K562 (cell line): ENCODE measurements around the gene RASGRP2. TPM values are rescaled to one million over a fixed set of nuclear protein-coding genes. Genes with fewer than 3 reads are reported as not detected.

Source experiments
- ATAC-seq: fragments of 200-7000 bp; cut with Tn5 transposase; 3 replicates; pipeline ENCODE4 v1.9.1; 2020; ENCODE audit warnings: moderate library complexity
- BruUV-seq: library from RNA; stranded (reverse); fragments of 400-500 nt; replicated peaks from 2 replicates; lab custom pipeline; 2021; lab: Mats Ljungman, UMichigan
- CTCF ChIA-PET: fragments of 300-600 bp; formaldehyde crosslinking; extraction: SDS; loops from one replicate; lab custom pipeline; 2021; ENCODE audit warnings: low intra/inter-chr PET ratio; lab: Yijun Ruan, JAX
- POLR2A ChIA-PET: fragments of 300-600, 350-650 bp; sonication (Branson Sonifier 250); formaldehyde crosslinking; extraction: SDS; loops from one replicate; lab custom pipeline; 2021; ENCODE audit warnings: antibody characterized with exemption, inconsistent platforms; lab: Yijun Ruan, JAX
- DNase-seq, 4 experiments: peaks; one replicate each; pipeline versions ENCODE4 v3.0.0 to v3.0.0-alpha.2; 2011 to 2018; ENCODE audit warnings: low spot score in 3 of 4, mixed read lengths in 3 of 4; ENCODE audit errors: extremely low read depth in 1 of 4
- FAIRE-seq: peaks from 2 replicates; lab custom pipeline; 2011; peaks lifted over from hg19 to GRCh38; lab: Jason Lieb, UNC
- H2AFZ ChIP-seq: 2 replicates; pipeline ENCODE4 v1.6.0; 2011; ENCODE audit warnings: low read depth, low read length, control low read depth, inconsistent platforms
- H3K27ac ChIP-seq: fragments of 200-600 bp; 3 replicates; pipeline ENCODE4 v1.8.0; 2011; ENCODE audit warnings: low read depth, mild to moderate bottlenecking, control low read depth, inconsistent platforms, low read length, moderate library complexity, mixed read lengths; ENCODE audit errors: extremely low read depth
- H3K27me3 ChIP-seq, 2 experiments: fragments of 300-600 bp in 1 of 2; 2 replicates in 1 of 2; 3 replicates in 1 of 2; pipeline versions ENCODE4 v1.6.0 to v1.8.0; 2011; ENCODE audit warnings: inconsistent platforms in 2 of 2, low read length in 2 of 2, mild to moderate bottlenecking in 1 of 2, mixed read lengths in 1 of 2, moderate library complexity in 1 of 2; ENCODE audit not compliant: control insufficient read depth in 2 of 2, insufficient read depth in 2 of 2
- H3K36me3 ChIP-seq: fragments of 300-600 bp; 3 replicates; pipeline ENCODE4 v1.8.0; 2011; ENCODE audit warnings: mild to moderate bottlenecking, low read length, inconsistent platforms; ENCODE audit not compliant: control insufficient read depth, insufficient read depth
- H3K4me1 ChIP-seq, 2 experiments: fragments of 200-600 bp in 1 of 2; replicated peaks in 1 of 2; 2 replicates in 1 of 2; 3 replicates in 1 of 2; pipeline versions ENCODE4 v1.5.1 to v1.8.0; 2011; ENCODE audit warnings: inconsistent platforms in 2 of 2, low read length in 2 of 2, mild to moderate bottlenecking in 1 of 2, mixed read lengths in 1 of 2, moderate library complexity in 1 of 2; ENCODE audit not compliant: control insufficient read depth in 2 of 2, insufficient read depth in 2 of 2
- H3K4me2 ChIP-seq: 2 replicates; pipeline ENCODE4 v1.6.1; 2011; ENCODE audit warnings: low read length, control low read depth, inconsistent platforms, mixed read lengths; ENCODE audit not compliant: insufficient read depth
- H3K4me3 ChIP-seq: fragments of 200-600 bp; sonication (generic), shearing (Covaris generic); 2 replicates; pipeline ENCODE4 v1.5.1; 2016; ENCODE audit warnings: control low read depth, inconsistent platforms
- H3K79me2 ChIP-seq: fragments of 200-600 bp; 3 replicates; pipeline ENCODE4 v1.8.0; 2011; ENCODE audit warnings: low read length, inconsistent platforms; ENCODE audit not compliant: control insufficient read depth, insufficient read depth
- H3K9ac ChIP-seq, 2 experiments: 2 replicates each; pipeline versions ENCODE4 v1.6.0 to v1.6.1; 2011; ENCODE audit warnings: low read depth in 2 of 2, low read length in 2 of 2, control low read depth in 1 of 2, inconsistent platforms in 1 of 2, mild to moderate bottlenecking in 1 of 2, mixed read lengths in 1 of 2; ENCODE audit not compliant: insufficient read depth in 1 of 2
- H3K9me1 ChIP-seq: one replicate; pipeline ENCODE4 v1.6.0; 2011; ENCODE audit warnings: inconsistent platforms, mild to moderate bottlenecking, low read length, moderate library complexity; ENCODE audit not compliant: control insufficient read depth, insufficient read depth
- H3K9me3 ChIP-seq: replicated peaks from 2 replicates; pipeline ENCODE4 v1.5.1; 2011; ENCODE audit warnings: low read depth, low read length, inconsistent platforms; ENCODE audit not compliant: control insufficient read depth, insufficient read depth
- H4K20me1 ChIP-seq: replicated peaks from 2 replicates; pipeline ENCODE4 v1.6.1; 2011; ENCODE audit warnings: low read length, inconsistent platforms, mixed read lengths; ENCODE audit not compliant: control insufficient read depth, insufficient read depth
- ZNF133 ChIP-seq: fragments of 250-450 bp; sonication (Bioruptor Pico); IDR thresholded peaks from 2 replicates; pipeline ENCODE4 v1.4.0; 2020; ENCODE audit warnings: mild to moderate bottlenecking
- WGBS: fragments of 100-300 bp; shearing (Covaris generic); methylation state at CpG from one replicate; pipeline ENCODE4 v1.1.6; 2016; ENCODE audit warnings: low coverage, mixed read lengths; ENCODE audit not compliant: insufficient coverage; ENCODE audit errors: missing lambda C conversion rate; 5-methylcytosine and 5-hydroxymethylcytosine counted together
- in situ Hi-C: fragments of 300-500 bp; cut with MboI; formaldehyde crosslinking; loops from 4 replicates; pipeline ENCODE4 v1.15.0; 2018; ENCODE audit warnings: inconsistent platforms, mixed read lengths
- intact Hi-C: fragments of 100-400 bp; cut with micrococcal nuclease; formaldehyde crosslinking; loops from 2 replicates; pipeline ENCODE4 v1.14.2; 2022
- polyA plus RNA-seq, 8 experiments: library from polyadenylated mRNA; depleted of rRNA in 4 of 8; stranded (reverse) in 5 of 8; unstranded in 3 of 8; fragments of >200 nt; fragmentation: Nextera tagmentation in 2 of 8; fragmentation: Illumina TruSeq in 1 of 8; extraction: Ambion mirVana in 2 of 8; extraction: Trizol in 1 of 8; gene quantifications; 2 replicates each; pipeline versions ENCODE4 v1.2.1 to v1.2.3, GENCODE V29; 2011 to 2014; ENCODE audit warnings: inconsistent platforms in 1 of 8, missing spikeins in 1 of 8
- total RNA-seq, 7 experiments: library from RNA; depleted of rRNA in 6 of 7; stranded (reverse); fragments of >200 nt in 6 of 7; fragmentation: Illumina TruSeq in 2 of 7; extraction: Trizol in 2 of 7; gene quantifications; 2 replicates each; pipeline versions ENCODE4 v1.2.1 to v1.2.3, GENCODE V29; 2011 to 2021; ENCODE audit warnings: low replicate concordance in 1 of 7
- TF ChIP-seq, protein P1 (sequence below): fragments of 250-450 bp; sonication (Bioruptor Pico); IDR thresholded peaks from 2 replicates; pipeline ENCODE4 v1.4.0; 2020; ENCODE audit warnings: mild to moderate bottlenecking
- TF ChIP-seq, protein P2 (sequence below), 2 experiments: IDR thresholded peaks; 2 replicates each; pipeline ENCODE4 v1.6.1; 2011; ENCODE audit warnings: borderline replicate concordance in 1 of 2, control low read depth in 1 of 2, low read depth in 1 of 2, low read length in 1 of 2, mild to moderate bottlenecking in 1 of 2, mixed read lengths in 1 of 2, moderate library complexity in 1 of 2; ENCODE audit not compliant: insufficient read depth in 1 of 2, insufficient read length in 1 of 2, poor library complexity in 1 of 2, severe bottlenecking in 1 of 2; ENCODE audit errors: extremely low read depth in 1 of 2

Gene RASGRP2
- total and polyA plus RNA-seq, 9 of the 15 experiments (the other 6 are each of a cell fraction or from before 2014, with no cell fraction given) = 0.87 to 22.7 (median 5.5) TPM

DNA sequence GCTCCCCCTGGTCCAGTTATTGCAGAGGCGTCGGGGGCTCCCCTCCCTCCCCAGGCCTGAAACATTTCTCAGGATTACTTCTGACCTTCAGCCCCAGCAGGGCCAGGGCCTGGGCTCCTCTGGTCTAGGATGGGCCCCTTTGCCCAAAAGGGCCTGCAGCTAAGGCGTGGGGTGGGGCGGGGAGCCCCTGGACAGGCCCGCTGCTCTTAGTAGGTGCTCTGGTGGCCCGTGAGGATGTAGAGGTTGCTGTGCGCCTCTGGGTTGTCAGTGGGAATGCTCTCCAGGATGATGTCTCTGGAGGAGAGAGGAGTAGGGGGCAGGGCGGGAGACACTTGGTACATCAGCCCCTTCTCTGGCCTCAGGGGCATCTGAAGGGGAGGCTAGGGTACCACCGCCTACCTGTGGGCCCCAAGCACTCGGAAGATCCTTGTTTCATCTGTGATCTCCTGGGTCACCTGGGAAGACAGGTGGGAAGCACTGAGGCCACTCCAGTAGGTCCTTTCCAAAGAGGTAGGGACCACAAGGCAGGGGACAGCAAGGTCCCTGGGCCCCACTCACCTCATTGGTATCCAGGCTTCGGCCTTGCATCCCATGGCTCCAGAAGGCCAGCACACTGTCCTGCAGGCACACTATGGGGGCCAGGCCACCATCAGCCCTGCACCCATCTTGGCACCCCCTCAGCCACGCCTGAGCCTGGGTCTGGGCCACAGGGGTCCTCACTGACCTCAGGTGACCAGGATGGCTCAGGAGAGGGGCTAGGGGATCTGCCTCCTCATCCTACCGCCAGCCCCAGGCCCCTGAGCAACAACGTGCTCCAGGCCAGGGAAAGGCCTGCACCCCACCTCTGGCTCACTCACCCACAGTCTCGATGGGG, 45.6 kb upstream of the RASGRP2 start:
- H3K4me3 ChIP-seq = no peak overlapping the region
- no peaks in the 10 kb centered on the region for H4K20me1 ChIP-seq
- no peak overlapping the region for H3K4me2 ChIP-seq
- no peaks in the 10 kb centered on the region for H3K36me3 ChIP-seq
- CTCF ChIA-PET = interaction anchor here (2.4 kb wide), 1 partner anchor 104 kb away, joined by 13 read pairs; no protein-coding TSS in a partner anchor
- peaks cover 3 to 20% of the 10 kb centered on the region in 2 experiments; a peak in 4 of 5 replicates for H3K4me1 ChIP-seq
- H3K27ac ChIP-seq = no peak overlapping the region
- POLR2A ChIA-PET = interaction anchor here (0.5 to 2.5 kb wide), 2 partner anchors 11 to 429 kb away, joined by 3 to 12 read pairs; partner anchors contain the start of gene SF1
- FAIRE-seq = no peak
- in situ Hi-C loops = loop anchor here (5.0 kb wide), 1 partner anchor 103 kb away; no protein-coding TSS in a partner anchor
- no peak for TF ChIP-seq ZNF133 (CRISPR knock-in tag)
- TF ChIP-seq, protein P1, sequence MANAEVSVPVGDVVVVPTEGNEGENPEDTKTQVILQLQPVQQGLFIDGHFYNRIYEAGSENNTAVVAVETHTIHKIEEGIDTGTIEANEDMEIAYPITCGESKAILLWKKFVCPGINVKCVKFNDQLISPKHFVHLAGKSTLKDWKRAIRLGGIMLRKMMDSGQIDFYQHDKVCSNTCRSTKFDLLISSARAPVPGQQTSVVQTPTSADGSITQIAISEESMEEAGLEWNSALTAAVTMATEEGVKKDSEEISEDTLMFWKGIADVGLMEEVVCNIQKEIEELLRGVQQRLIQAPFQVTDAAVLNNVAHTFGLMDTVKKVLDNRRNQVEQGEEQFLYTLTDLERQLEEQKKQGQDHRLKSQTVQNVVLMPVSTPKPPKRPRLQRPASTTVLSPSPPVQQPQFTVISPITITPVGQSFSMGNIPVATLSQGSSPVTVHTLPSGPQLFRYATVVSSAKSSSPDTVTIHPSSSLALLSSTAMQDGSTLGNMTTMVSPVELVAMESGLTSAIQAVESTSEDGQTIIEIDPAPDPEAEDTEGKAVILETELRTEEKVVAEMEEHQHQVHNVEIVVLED (CRISPR knock-in tag) = no peak
- TF ChIP-seq, protein P2, sequence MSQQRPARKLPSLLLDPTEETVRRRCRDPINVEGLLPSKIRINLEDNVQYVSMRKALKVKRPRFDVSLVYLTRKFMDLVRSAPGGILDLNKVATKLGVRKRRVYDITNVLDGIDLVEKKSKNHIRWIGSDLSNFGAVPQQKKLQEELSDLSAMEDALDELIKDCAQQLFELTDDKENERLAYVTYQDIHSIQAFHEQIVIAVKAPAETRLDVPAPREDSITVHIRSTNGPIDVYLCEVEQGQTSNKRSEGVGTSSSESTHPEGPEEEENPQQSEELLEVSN (IDR thresholded peaks at IDR 0.05; ENCODE audit: borderline replicate concordance in 1 of 2, extremely low read depth in 1 of 2, insufficient read depth in 1 of 2, insufficient read length in 1 of 2, low read depth in 1 of 2, low read length in 1 of 2, poor library complexity in 1 of 2, severe bottlenecking in 1 of 2) = no peak
- no peak overlapping the region for H2AFZ ChIP-seq
- peak overlapping the region in 1 of 2 experiments; percentile 67; a peak in 2 of 4 replicates for H3K9ac ChIP-seq
- no TSS peak for BruUV-seq
- H3K9me3 ChIP-seq = no peaks in the 10 kb centered on the region
- no peaks in the 10 kb centered on the region for H3K27me3 ChIP-seq
- no peak for DNase-seq
- no peaks in the 10 kb centered on the region for H3K79me2 ChIP-seq
- no peaks in the 10 kb centered on the region for H3K9me1 ChIP-seq
- 72% methylated on average over 13 of the region's 15 CpGs for WGBS
- intact Hi-C loops = loop anchor here (5.0 kb wide), 1 partner anchor 103 kb away; no protein-coding TSS in a partner anchor
- no peak for ATAC-seq
